Naive B cell (primary cell): Measurements from ENCODE around the gene EPC1. TPM values are rescaled to one million over a fixed set of nuclear protein-coding genes. Genes with fewer than 3 reads are reported as not detected.
"Not testable (repeated sequence)": the region's sequence is repeated elsewhere in the genome, so short reads cannot be mapped to it uniquely, and the experiment has no call there.

Experiments used
- ATAC-seq, 2 donors: fragments of 150-1000 bp; cut with Tn5 transposase; 2 replicates each; pipeline ENCODE4 v1.10.0; 2021; ENCODE audit warnings: low read depth in 2 of 2, mild to moderate bottlenecking in 2 of 2, moderate library complexity in 2 of 2
- DNase-seq: peaks from one replicate; pipeline ENCODE4 v3.0.0; 2022
- H3K27ac Mint-ChIP-seq, 6 donors: one replicate each; pipeline ENCODE4 v1.8.0; 2020 to 2022; ENCODE audit warnings: mild to moderate bottlenecking in 6 of 6, mixed read lengths in 6 of 6, moderate library complexity in 5 of 6, inconsistent platforms in 2 of 6
- H3K27me3 Mint-ChIP-seq, 3 donors: one replicate each; pipeline ENCODE4 v1.8.0; 2021 to 2022; ENCODE audit warnings: mixed read lengths in 3 of 3, mild to moderate bottlenecking in 1 of 3
- H3K36me3 Mint-ChIP-seq, 2 donors: one replicate each; pipeline ENCODE4 v1.8.0; 2020 to 2022; ENCODE audit warnings: mixed read lengths in 2 of 2, inconsistent platforms in 1 of 2, mild to moderate bottlenecking in 1 of 2
- H3K4me1 Mint-ChIP-seq, 3 donors: one replicate each; pipeline ENCODE4 v1.8.0; 2020 to 2022; ENCODE audit warnings: mixed read lengths in 3 of 3, inconsistent platforms in 1 of 3, mild to moderate bottlenecking in 1 of 3, moderate library complexity in 1 of 3
- H3K4me3 Mint-ChIP-seq, 8 donors: one replicate each; pipeline ENCODE4 v1.8.0; 2020 to 2022; ENCODE audit warnings: mild to moderate bottlenecking in 8 of 8, mixed read lengths in 8 of 8, moderate library complexity in 8 of 8, inconsistent platforms in 2 of 8
- H3K9me3 Mint-ChIP-seq, 7 donors: one replicate each; pipeline ENCODE4 v1.8.0; 2020 to 2022; ENCODE audit warnings: mixed read lengths in 7 of 7, mild to moderate bottlenecking in 5 of 7, inconsistent platforms in 2 of 7, moderate library complexity in 1 of 7
- polyA plus RNA-seq, 6 donors: library from polyadenylated mRNA; unstranded; fragments of 300-500 nt; fragmentation: Illumina TruSeq; gene quantifications; one replicate each; pipeline ENCODE4 v1.2.3, GENCODE V29; 2021; ENCODE audit warnings: low read depth in 6 of 6

The EPC1 gene
- polyA plus RNA-seq, 6 donors from 2014 or later: 74.8 to 137 (median 104) TPM

DNA sequence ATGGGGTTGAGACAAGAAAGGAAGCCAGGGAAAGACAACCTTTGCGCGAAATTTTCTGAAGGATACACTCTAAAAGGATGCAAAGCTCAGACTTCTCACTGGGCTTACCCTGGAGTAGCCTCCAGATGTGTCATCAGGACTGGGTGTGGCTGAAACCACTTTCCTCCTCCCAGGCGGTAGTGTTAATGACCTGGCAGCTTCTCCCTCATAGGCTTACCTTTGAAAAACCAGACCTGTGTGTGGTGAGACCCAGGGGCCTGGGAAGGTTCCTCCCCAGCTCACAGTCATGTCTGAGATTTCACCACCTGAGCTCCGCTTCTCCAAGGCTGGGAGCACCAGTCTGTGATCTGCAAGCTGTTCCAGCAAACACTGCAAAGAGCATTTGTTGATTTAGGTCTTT is 93.7 kb downstream of the EPC1 start:
- Mint-ChIP-seq H3K9me3 (no peaks in the 10 kb centered on the region), H3K4me3 (no peak overlapping the region), H3K27me3 (no peaks in the 10 kb centered on the region), H3K36me3 (no peaks in the 10 kb centered on the region), H3K27ac (peak overlapping the region in 2 of 6 donors; percentile 54 to 68), H3K4me1 (peaks cover 0 to 11% (median 5%) of the 10 kb centered on the region in 3 donors)
- DNase-seq (no peak), ATAC-seq (no peak)

DNA sequence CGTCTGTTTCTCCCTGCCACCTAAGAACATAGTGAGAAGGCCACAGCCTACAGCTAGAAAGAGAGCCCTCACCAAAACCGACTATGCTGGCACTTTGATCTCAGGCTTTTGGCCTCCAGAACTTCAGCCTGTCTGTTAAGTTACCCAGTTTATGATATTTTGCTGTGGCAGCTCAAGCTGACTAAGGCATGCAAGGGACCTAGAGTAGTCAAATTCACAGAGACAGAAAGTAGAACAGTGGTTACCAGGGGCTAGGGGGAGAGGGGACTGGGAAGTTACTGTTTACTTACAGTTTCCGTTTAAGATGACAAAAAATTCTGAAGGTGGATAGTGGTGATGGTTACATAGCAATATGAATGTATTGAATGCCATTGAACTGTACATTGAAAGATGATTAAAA is 96.5 kb downstream of the EPC1 start:
- H3K27ac Mint-ChIP-seq: peak overlapping the region in 1 of 6 donors; percentile 47

DNA sequence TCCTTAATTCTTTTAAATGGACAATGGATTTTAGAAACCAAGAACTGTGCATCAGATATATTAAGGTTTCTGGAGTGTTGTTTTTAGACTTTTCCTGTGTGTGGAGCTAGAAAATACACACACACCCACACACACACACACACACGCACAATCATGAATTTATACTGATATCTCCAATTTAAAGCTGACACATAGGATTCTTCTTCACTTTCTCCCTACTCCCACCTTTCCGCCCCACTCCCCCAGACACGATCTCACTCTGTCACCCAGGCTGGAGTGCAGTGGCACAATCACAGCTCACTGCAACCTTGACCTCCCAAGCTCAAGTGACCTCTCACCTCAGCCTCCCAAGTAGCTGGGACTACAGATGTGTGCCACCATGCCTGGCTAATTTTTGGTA is 100.3 kb downstream of the EPC1 start:
- H3K4me1 Mint-ChIP-seq: no peaks in the 10 kb centered on the region
- DNase-seq: no peak
- no peaks in the 10 kb centered on the region for H3K9me3 Mint-ChIP-seq
- H3K27me3 Mint-ChIP-seq: peaks cover 0 to 12% (median 10%) of the 10 kb centered on the region in 3 donors
- no peak overlapping the region for H3K4me3 Mint-ChIP-seq
- no peaks in the 10 kb centered on the region for H3K36me3 Mint-ChIP-seq
- H3K27ac Mint-ChIP-seq: peak overlapping the region in 1 of 6 donors; percentile 58
- no peak for ATAC-seq

More for the DNA sequence above, 96.5 kb downstream of the EPC1 start:
- H3K36me3 Mint-ChIP-seq, H3K27me3 Mint-ChIP-seq, ATAC-seq, H3K4me3 Mint-ChIP-seq, DNase-seq, H3K9me3 Mint-ChIP-seq, H3K4me1 Mint-ChIP-seq: not testable (repeated sequence)

DNA sequence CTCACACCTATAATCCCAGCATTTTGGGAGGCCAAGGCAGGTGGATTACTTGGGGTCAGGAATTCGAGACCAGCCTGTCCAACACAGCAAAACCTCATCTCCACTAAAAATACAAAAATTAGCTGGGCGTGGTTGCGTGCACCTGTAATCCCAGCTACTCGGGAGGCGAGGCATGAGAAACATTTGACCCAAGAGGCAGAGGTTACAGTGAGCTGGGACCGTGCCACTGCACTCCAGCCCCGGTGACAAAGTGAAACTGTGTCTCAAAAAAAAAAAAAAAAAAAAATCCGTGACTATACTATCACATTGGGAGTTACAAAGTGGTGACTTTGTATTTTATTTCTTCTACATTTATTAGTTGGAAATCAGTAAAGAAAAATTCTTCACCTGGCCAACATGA is 101.2 kb downstream of the EPC1 start:
- H3K27me3 Mint-ChIP-seq: peaks cover 0 to 15% (median 10%) of the 10 kb centered on the region in 3 donors
- no peak overlapping the region for H3K27ac Mint-ChIP-seq
- no peaks in the 10 kb centered on the region for H3K36me3 Mint-ChIP-seq
- no peaks in the 10 kb centered on the region for H3K9me3 Mint-ChIP-seq
- H3K4me3 Mint-ChIP-seq: no peak overlapping the region
- H3K4me1 Mint-ChIP-seq: no peaks in the 10 kb centered on the region
- no peak for DNase-seq
- ATAC-seq: no peak

DNA sequence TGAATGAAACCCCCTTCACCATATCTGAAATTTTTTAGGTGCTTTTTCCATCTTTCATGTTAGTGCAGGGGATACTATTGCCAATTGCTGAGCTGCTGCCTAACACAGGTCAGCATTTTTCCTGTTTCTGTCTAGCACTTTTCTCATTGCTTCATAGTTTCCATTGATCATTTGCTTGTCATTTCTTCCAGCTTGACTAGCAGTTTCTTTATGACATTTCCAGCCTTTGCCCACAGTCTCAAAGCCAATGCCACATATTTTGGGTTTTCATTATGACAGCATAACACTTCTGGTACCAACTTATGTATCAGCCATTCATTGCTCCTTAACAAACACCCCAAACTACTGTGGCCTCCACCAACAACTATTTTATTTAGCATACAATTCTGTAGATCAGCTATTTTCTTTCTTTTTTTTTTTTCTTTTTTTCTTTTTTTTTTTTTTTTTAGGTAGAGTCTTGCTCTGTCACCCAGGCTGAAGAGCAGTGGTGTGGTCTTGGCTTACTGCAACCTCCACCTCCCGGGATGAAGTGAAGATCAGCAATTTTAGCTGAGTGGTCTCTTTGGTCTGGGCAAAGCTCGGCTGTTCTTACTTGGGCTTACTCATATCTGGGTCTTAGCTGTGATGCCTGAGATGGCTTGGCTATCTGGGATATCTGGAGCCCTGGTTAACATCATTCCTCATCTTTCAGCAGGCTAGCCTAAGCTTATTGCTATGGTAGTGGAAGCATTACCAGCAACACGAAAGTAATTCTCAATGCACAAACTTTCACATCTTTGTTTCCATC is 102.3 kb downstream of the EPC1 start:
- Mint-ChIP-seq H3K27ac (peak overlapping the region in 1 of 6 donors; percentile 2), H3K36me3 (no peaks in the 10 kb centered on the region), H3K4me1 (no peaks in the 10 kb centered on the region), H3K4me3 (no peak overlapping the region), H3K9me3 (no peaks in the 10 kb centered on the region), H3K27me3 (peaks cover 3 to 15% (median 10%) of the 10 kb centered on the region in 3 donors)
- DNase-seq (no peak), ATAC-seq (no peak)

DNA sequence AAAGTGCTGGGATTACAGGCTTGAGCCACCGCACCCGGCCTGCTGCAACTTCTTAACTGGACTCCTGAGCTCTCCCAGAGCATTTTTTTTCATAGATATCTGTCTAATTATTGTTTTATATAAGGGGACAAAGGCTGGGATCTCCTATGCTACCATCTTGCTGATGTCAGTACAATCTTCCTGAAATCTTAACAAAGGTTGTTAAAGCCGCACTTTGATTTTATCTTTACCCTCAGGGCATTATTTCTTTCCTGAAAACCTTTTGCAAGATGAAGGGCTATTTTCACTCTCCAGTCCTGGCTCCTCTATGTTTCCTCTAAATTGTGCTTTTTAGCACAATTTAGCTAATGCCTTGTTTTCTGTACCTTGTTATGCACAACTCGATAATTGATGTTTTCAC is 102.9 kb downstream of the EPC1 start:
- Mint-ChIP-seq H3K9me3 (no peaks in the 10 kb centered on the region), H3K36me3 (no peaks in the 10 kb centered on the region), H3K4me3 (no peak overlapping the region), H3K27me3 (peaks cover 3 to 15% (median 10%) of the 10 kb centered on the region in 3 donors), H3K27ac (peak overlapping the region in 2 of 6 donors; percentile 2 to 16), H3K4me1 (no peaks in the 10 kb centered on the region)
- DNase-seq (no peak), ATAC-seq (no peak)

DNA sequence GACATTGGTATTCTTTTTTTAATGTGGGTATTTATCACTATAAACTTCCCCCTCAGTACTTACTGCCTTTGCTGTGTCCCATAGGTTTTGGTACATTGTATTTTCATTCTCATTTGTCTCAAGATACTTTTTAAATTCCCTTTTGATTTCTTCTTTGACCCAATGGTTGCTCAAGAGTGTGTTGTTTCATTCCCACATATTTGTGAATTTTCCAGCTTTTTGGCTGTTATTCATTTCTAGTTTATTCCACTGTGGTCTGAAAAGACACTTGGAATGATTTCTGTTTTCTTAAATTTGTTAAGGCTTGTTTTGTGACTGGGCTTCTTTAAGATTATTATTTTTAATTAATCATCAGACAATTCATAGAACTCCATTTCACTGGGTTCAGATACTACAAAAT is 105.0 kb downstream of the EPC1 start:
- Mint-ChIP-seq H3K36me3 (no peaks in the 10 kb centered on the region), H3K27me3 (peaks cover 3 to 14% (median 7%) of the 10 kb centered on the region in 3 donors), H3K4me1 (no peaks in the 10 kb centered on the region), H3K27ac (no peak overlapping the region), H3K4me3 (no peak overlapping the region), H3K9me3 (no peaks in the 10 kb centered on the region)
- ATAC-seq (no peak), DNase-seq (no peak)

DNA sequence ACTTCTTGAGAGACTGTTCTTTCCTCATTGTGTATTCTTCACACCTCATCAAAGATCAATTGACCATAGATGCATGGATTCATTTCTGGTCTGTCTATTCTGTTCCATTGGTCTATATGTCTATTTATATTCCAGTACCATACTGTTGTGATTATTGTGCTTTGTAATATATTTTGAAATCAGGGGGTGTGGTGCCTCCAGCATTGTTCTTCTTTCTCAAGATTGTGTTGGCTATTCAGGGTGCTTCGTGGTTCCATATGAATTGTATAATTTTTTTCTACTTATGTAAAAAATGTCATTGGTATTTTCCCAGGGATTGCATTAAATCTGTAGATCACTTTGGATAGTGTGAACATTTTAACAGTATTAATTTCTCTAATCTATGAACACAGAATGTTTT is 106.5 kb downstream of the EPC1 start:
- Mint-ChIP-seq H3K4me3 (no peak overlapping the region), H3K27ac (no peak overlapping the region), H3K27me3 (peaks cover 0 to 6% (median 3%) of the 10 kb centered on the region in 3 donors), H3K4me1 (no peaks in the 10 kb centered on the region), H3K9me3 (no peaks in the 10 kb centered on the region), H3K36me3 (no peaks in the 10 kb centered on the region)
- ATAC-seq: no peak
- no peak for DNase-seq

DNA sequence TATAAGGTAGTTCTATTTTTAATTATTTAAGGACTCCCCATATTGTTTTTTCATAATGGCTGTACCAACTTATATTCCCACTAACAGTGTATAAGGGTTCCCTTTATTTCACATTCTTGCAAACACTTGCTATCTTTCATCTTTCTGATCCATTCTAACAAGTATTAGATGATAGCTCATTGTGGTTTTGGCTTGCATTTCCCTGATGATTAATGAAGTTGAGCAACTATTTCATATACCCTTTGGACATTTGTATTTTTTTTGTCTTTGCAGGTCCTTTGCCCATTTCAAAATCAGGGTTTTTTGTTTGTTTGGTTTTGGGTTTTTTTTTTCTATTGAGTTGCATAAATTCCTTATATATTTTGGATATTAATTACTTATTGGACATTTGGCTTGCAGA is 107.2 kb downstream of the EPC1 start:
- H3K27me3 Mint-ChIP-seq: peaks cover 0 to 6% (median 3%) of the 10 kb centered on the region in 3 donors
- peaks cover 0 to 3% (median 0%) of the 10 kb centered on the region in 7 donors for H3K9me3 Mint-ChIP-seq
- ATAC-seq (no peak), DNase-seq (no peak)
- no peaks in the 10 kb centered on the region for H3K4me1 Mint-ChIP-seq
- H3K27ac Mint-ChIP-seq: no peak overlapping the region
- no peaks in the 10 kb centered on the region for H3K36me3 Mint-ChIP-seq
- H3K4me3 Mint-ChIP-seq: no peak overlapping the region

DNA sequence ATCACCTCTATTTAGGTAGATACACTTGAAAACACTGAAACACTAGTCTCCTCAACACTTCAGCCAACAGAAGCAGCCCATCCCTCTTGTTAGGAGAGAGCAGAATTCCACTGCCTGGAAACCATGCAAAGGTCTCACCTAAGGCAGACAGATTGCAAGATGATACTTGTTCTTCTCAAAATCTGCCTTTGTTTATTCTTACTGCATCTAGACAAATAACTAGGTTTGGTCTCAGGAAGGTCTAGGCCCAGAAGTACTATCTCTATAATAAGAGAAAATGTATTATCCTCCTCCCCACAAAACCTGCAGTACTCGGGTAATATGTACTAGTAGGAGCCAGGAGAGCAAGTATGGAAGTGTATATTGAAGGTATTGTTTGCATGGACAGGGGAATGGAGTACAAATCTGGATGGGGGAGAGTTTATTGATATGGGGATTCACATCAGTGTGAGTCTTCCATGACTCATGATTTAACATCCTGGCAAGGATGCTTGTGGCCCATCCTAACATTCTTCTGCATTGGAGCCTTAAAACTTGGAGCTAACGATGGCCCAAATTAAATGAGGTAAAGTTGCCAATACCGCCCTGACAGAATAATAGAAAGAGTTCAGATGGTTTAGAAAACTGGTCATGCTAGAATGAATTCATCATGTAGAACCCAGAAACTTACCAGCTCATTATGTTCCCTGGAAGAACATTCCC is 109.2 kb downstream of the EPC1 start:
- H3K27ac Mint-ChIP-seq: no peak overlapping the region
- peaks cover 0 to 9% (median 4%) of the 10 kb centered on the region in 7 donors for H3K9me3 Mint-ChIP-seq
- H3K36me3 Mint-ChIP-seq: no peaks in the 10 kb centered on the region
- H3K4me3 Mint-ChIP-seq: no peak overlapping the region
- H3K4me1 Mint-ChIP-seq: no peaks in the 10 kb centered on the region
- DNase-seq (no peak), ATAC-seq (no peak)
- H3K27me3 Mint-ChIP-seq: peaks cover 0 to 6% (median 3%) of the 10 kb centered on the region in 3 donors

DNA sequence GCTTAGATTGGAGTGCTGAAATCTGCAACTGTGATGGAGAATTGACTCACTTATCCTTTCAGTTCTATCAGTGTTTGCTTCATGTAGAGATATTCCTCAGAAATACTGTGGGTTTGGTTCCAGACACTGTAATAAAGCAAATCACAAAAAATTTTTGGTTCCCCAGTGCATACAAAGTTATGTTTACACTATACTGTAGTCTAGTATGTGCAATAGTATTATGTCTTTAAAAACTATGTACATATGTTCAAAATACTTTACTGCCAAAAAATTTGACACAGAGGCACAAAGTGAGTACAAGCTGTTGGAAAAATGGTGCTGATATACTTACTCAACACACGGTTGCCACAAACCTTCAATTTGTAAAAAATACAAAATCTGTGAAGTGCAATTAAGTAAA is 112.5 kb downstream of the EPC1 start:
- peaks cover 0 to 5% (median 4%) of the 10 kb centered on the region in 3 donors for H3K27me3 Mint-ChIP-seq
- no peak for ATAC-seq
- H3K4me1 Mint-ChIP-seq: no peaks in the 10 kb centered on the region
- H3K36me3 Mint-ChIP-seq: peaks cover 0 to 6% of the 10 kb centered on the region in 2 donors
- no peak overlapping the region for H3K27ac Mint-ChIP-seq
- no peak overlapping the region for H3K4me3 Mint-ChIP-seq
- H3K9me3 Mint-ChIP-seq: peaks cover 0 to 9% (median 5%) of the 10 kb centered on the region in 7 donors
- no peak for DNase-seq

DNA sequence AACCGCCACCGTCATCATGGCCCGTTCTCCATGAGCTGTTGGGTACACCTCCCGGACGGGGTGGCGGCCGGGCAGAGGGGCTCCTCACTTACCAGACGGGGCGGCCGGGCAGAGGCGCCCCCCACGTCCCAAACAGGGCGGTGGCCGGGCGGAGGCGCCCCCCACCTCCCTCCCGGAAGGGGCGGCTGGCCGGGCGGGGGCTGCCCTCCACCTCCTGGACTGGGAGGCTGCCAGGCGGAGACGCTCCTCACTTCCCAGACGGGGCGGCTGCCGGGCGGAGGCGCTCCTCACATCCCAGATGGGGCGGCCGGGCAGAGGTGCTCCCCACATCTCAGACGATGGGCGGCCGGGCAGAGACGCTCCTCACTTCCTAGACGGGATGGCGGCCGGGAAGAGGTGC is 113.6 kb downstream of the EPC1 start:
- H3K27ac Mint-ChIP-seq, H3K9me3 Mint-ChIP-seq, H3K27me3 Mint-ChIP-seq, H3K4me1 Mint-ChIP-seq, H3K4me3 Mint-ChIP-seq, DNase-seq, H3K36me3 Mint-ChIP-seq, ATAC-seq: not testable (repeated sequence)

DNA sequence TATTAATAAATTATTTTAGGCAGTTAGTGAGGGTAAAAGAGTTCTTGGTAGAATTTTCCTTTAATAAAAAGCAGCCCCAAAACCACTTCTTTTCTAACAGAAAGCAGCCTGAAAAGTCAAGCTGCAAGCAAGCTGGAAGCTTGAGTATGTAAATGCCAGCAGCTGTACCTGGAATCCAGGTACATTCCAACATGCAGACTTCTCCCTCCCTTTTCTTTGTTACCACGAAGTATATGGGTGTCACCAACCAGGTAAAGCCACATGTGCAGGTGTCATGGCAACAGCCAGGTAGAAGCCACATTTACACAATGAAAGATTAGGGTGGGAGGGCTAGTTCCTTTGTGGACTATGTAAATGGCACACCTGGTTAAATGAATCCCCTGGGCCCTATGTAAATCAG is 114.6 kb downstream of the EPC1 start:
- no peak for ATAC-seq
- DNase-seq: no peak
- H3K36me3 Mint-ChIP-seq: peaks cover 0 to 6% of the 10 kb centered on the region in 2 donors
- no peaks in the 10 kb centered on the region for H3K4me1 Mint-ChIP-seq
- no peak overlapping the region for H3K27ac Mint-ChIP-seq
- H3K4me3 Mint-ChIP-seq: no peak overlapping the region
- H3K9me3 Mint-ChIP-seq: peaks cover 0 to 9% (median 5%) of the 10 kb centered on the region in 7 donors
- peaks cover 0 to 8% (median 5%) of the 10 kb centered on the region in 3 donors for H3K27me3 Mint-ChIP-seq

DNA sequence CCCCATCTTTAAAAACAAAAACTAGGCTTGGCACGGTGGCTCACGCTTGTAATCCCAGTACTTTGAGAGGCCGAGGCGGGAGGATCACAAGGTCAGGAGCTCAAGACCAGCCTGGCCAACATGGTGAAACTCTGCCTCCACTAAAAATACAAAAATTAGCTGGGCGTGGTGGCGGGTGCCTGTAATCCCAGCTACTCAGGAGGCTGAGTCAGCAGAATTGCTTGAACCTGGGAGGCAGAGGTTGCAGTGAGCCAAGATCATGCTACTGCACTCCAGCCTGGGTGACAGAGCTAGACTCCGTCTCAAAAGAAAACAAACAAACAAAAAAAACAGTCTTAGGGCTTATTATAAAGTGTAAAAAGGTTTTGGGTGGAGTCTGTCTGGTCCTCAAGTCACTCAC is 117.2 kb downstream of the EPC1 start:
- H3K4me3 Mint-ChIP-seq, H3K27me3 Mint-ChIP-seq, H3K36me3 Mint-ChIP-seq, H3K27ac Mint-ChIP-seq, H3K4me1 Mint-ChIP-seq, ATAC-seq, H3K9me3 Mint-ChIP-seq, DNase-seq: not testable (repeated sequence)
